HL-60 (cell line): ENCODE results near the gene NRCAM.

Experiments
- DNase-seq, 2 experiments: peaks; one replicate each; pipeline ENCODE4 v3.0.0-alpha.2; 2010 to 2020; ENCODE audit warnings: low read depth in 1 of 2, low spot score in 1 of 2
- H3K27ac ChIP-seq: fragments of 250-450 bp; sonication (Bioruptor Pico); replicated peaks from 2 replicates; pipeline ENCODE4 v1.5.1; 2020; ENCODE audit warnings: mild to moderate bottlenecking, moderate library complexity
- H3K27me3 ChIP-seq: fragments of 250-450 bp; sonication (Bioruptor Pico); 2 replicates; pipeline ENCODE4 v1.5.1; 2021; ENCODE audit warnings: mild to moderate bottlenecking, moderate library complexity; ENCODE audit not compliant: insufficient read depth, poor library complexity, severe bottlenecking
- H3K4me3 ChIP-seq: replicated peaks from 2 replicates; pipeline ENCODE4 v1.5.1; 2011; ENCODE audit warnings: mild to moderate bottlenecking, control low read depth, low read length; ENCODE audit not compliant: insufficient read depth
- GABPA ChIP-seq: IDR thresholded peaks from 2 replicates; pipeline ENCODE4 v1.6.1; 2012; ENCODE audit warnings: low read depth
- POLR2AphosphoS5 ChIP-seq: IDR thresholded peaks from 2 replicates; pipeline ENCODE4 v1.6.1; 2012; ENCODE audit warnings: low read depth
- SPI1 ChIP-seq: IDR thresholded peaks from 2 replicates; pipeline ENCODE4 v1.6.1; 2012; ENCODE audit warnings: low read depth, mild to moderate bottlenecking, borderline replicate concordance
- TF ChIP-seq, protein P1 (sequence below): IDR thresholded peaks from one replicate; pipeline ENCODE4 v1.5.1; 2011; ENCODE audit warnings: low read length, control low read depth, inconsistent platforms; ENCODE audit not compliant: insufficient read depth
- TF ChIP-seq, protein P2 (sequence below): IDR thresholded peaks from 2 replicates; pipeline ENCODE4 v1.6.1; 2012; ENCODE audit warnings: low read depth; ENCODE audit not compliant: insufficient replicate concordance

NRCAM gene

GRCh38 chr7:108197371-108198091, 258.7 kb downstream of the NRCAM start:
- DNase-seq, result no peak
- H3K27ac ChIP-seq, result no peak overlapping the region
- TF ChIP-seq, protein P1, sequence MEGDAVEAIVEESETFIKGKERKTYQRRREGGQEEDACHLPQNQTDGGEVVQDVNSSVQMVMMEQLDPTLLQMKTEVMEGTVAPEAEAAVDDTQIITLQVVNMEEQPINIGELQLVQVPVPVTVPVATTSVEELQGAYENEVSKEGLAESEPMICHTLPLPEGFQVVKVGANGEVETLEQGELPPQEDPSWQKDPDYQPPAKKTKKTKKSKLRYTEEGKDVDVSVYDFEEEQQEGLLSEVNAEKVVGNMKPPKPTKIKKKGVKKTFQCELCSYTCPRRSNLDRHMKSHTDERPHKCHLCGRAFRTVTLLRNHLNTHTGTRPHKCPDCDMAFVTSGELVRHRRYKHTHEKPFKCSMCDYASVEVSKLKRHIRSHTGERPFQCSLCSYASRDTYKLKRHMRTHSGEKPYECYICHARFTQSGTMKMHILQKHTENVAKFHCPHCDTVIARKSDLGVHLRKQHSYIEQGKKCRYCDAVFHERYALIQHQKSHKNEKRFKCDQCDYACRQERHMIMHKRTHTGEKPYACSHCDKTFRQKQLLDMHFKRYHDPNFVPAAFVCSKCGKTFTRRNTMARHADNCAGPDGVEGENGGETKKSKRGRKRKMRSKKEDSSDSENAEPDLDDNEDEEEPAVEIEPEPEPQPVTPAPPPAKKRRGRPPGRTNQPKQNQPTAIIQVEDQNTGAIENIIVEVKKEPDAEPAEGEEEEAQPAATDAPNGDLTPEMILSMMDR, result no peak
- TF ChIP-seq SPI1, result no peak
- no peak for TF ChIP-seq GABPA
- TF ChIP-seq POLR2AphosphoS5, result no peak
- H3K27me3 ChIP-seq, result no peaks in the 10 kb centered on the region
- no peak overlapping the region for H3K4me3 ChIP-seq

GRCh38 chr7:108196004-108196403, 260.2 kb downstream of the NRCAM start:
- Histone ChIP-seq H3K4me3 (no peak overlapping the region), H3K27ac (no peak overlapping the region), H3K27me3 (no peaks in the 10 kb centered on the region)
- no peak for DNase-seq
- TF ChIP-seq, protein P2, sequence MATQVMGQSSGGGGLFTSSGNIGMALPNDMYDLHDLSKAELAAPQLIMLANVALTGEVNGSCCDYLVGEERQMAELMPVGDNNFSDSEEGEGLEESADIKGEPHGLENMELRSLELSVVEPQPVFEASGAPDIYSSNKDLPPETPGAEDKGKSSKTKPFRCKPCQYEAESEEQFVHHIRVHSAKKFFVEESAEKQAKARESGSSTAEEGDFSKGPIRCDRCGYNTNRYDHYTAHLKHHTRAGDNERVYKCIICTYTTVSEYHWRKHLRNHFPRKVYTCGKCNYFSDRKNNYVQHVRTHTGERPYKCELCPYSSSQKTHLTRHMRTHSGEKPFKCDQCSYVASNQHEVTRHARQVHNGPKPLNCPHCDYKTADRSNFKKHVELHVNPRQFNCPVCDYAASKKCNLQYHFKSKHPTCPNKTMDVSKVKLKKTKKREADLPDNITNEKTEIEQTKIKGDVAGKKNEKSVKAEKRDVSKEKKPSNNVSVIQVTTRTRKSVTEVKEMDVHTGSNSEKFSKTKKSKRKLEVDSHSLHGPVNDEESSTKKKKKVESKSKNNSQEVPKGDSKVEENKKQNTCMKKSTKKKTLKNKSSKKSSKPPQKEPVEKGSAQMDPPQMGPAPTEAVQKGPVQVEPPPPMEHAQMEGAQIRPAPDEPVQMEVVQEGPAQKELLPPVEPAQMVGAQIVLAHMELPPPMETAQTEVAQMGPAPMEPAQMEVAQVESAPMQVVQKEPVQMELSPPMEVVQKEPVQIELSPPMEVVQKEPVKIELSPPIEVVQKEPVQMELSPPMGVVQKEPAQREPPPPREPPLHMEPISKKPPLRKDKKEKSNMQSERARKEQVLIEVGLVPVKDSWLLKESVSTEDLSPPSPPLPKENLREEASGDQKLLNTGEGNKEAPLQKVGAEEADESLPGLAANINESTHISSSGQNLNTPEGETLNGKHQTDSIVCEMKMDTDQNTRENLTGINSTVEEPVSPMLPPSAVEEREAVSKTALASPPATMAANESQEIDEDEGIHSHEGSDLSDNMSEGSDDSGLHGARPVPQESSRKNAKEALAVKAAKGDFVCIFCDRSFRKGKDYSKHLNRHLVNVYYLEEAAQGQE, result no peak
- TF ChIP-seq GABPA (no peak), POLR2AphosphoS5 (no peak), SPI1 (no peak)
- TF ChIP-seq, protein P1, result no peak

- H3K27me3 ChIP-seq, result no peaks in the 10 kb centered on the region
- H3K27ac ChIP-seq, result no peak overlapping the region
- TF ChIP-seq SPI1, result no peak
- TF ChIP-seq, protein P1, result no peak
- TF ChIP-seq, protein P2, result no peak
- no peak for TF ChIP-seq POLR2AphosphoS5
- TF ChIP-seq GABPA, result no peak
- no peak overlapping the region for H3K4me3 ChIP-seq
- no peak for DNase-seq
Measured at GRCh38 chr7:108193594-108194498, 262.4 kb downstream of the NRCAM start.
